CD4-positive, alpha-beta memory T cell (primary cell): Measurements from ENCODE around the gene YIF1B. TPM values are rescaled to one million over a fixed set of nuclear protein-coding genes. Genes with fewer than 3 reads are reported as not detected.

Experiments used
- CTCF ChIA-PET: fragments of 350-600 bp; sonication (Branson Sonifier 250); formaldehyde crosslinking; loops from one replicate; lab custom pipeline; 2021; ENCODE audit warnings: inconsistent platforms; ENCODE audit not compliant: partially characterized antibody; lab: Charles Lee
- POLR2A ChIA-PET: fragments of 350-600 bp; sonication (Branson Sonifier 250); formaldehyde crosslinking; loops from one replicate; lab custom pipeline; 2021; ENCODE audit not compliant: partially characterized antibody; lab: Charles Lee
- DNase-seq, 5 donors: peaks; one replicate each; pipeline versions ENCODE4 v3.0.0 to v3.0.0-alpha.2; 2020 to 2022; ENCODE audit warnings: mixed read lengths in 1 of 5
- H3K27ac ChIP-seq: one replicate; pipeline ENCODE4 v1.7.0; 2013; ENCODE audit warnings: low read depth, low read length
- H3K27me3 ChIP-seq: 2 replicates; pipeline ENCODE4 v1.7.0; 2013; ENCODE audit warnings: mild to moderate bottlenecking, low read length, moderate library complexity; ENCODE audit not compliant: insufficient read depth
- H3K36me3 ChIP-seq: 2 replicates; pipeline ENCODE4 v1.7.0; 2013; ENCODE audit warnings: mild to moderate bottlenecking, low read length, moderate library complexity; ENCODE audit not compliant: insufficient read depth
- H3K4me1 ChIP-seq: 2 replicates; pipeline ENCODE4 v1.7.0; 2013; ENCODE audit warnings: mild to moderate bottlenecking, low read length, moderate library complexity; ENCODE audit not compliant: insufficient read depth
- H3K4me3 ChIP-seq, 2 donors: one replicate each; pipeline ENCODE4 v1.7.0; 2013; ENCODE audit warnings: low read length in 2 of 2, mild to moderate bottlenecking in 1 of 2
- H3K9me3 ChIP-seq, 2 donors: one replicate each; pipeline ENCODE4 v1.7.0; 2013; ENCODE audit warnings: low read length in 2 of 2, control low read depth in 1 of 2; ENCODE audit not compliant: control insufficient read depth in 1 of 2
- H3K27ac Mint-ChIP-seq, 7 donors: one replicate each; pipeline ENCODE4 v1.8.0; 2020 to 2021; ENCODE audit warnings: mixed read lengths in 7 of 7, mild to moderate bottlenecking in 6 of 7, inconsistent platforms in 3 of 7, moderate library complexity in 3 of 7
- H3K27me3 Mint-ChIP-seq, 2 donors: one replicate each; pipeline ENCODE4 v1.8.0; 2020 to 2021; ENCODE audit warnings: mixed read lengths in 2 of 2
- H3K36me3 Mint-ChIP-seq, 2 donors: one replicate each; pipeline ENCODE4 v1.8.0; 2020 to 2021; ENCODE audit warnings: mixed read lengths in 2 of 2, inconsistent platforms in 1 of 2, mild to moderate bottlenecking in 1 of 2
- H3K4me1 Mint-ChIP-seq, 4 donors: one replicate each; pipeline ENCODE4 v1.8.0; 2020 to 2021; ENCODE audit warnings: mixed read lengths in 4 of 4, mild to moderate bottlenecking in 1 of 4
- H3K4me3 Mint-ChIP-seq, 8 donors: one replicate each; pipeline ENCODE4 v1.8.0; 2020 to 2021; ENCODE audit warnings: mixed read lengths in 8 of 8, mild to moderate bottlenecking in 7 of 8, moderate library complexity in 6 of 8, inconsistent platforms in 3 of 8
- H3K9me3 Mint-ChIP-seq, 8 donors: one replicate each; pipeline ENCODE4 v1.8.0; 2020 to 2021; ENCODE audit warnings: mixed read lengths in 8 of 8, mild to moderate bottlenecking in 5 of 8, inconsistent platforms in 3 of 8, moderate library complexity in 1 of 8
- intact Hi-C: fragments of 100-400 bp; cut with micrococcal nuclease; formaldehyde crosslinking; loops from one replicate; pipeline ENCODE4 v1.15.1; 2023
- polyA plus RNA-seq, 2 donors: library from polyadenylated mRNA; unstranded; fragments of 300-500 nt; fragmentation: Illumina TruSeq; gene quantifications; one replicate each; pipeline ENCODE4 v1.2.3, GENCODE V29; 2021
- total RNA-seq, 2 experiments: library from RNA; stranded (reverse); gene quantifications; one replicate each; pipeline ENCODE4 v1.2.3, GENCODE V29; 2021

YIF1B gene
- total and polyA plus RNA-seq, 4 experiments from 2014 or later: 35.8 to 57.4 (median 41.5) TPM

GRCh38 chr19:38266981-38267597 lies 48.7 kb downstream of the YIF1B start:
- H3K27me3 ChIP-seq: no peaks in the 10 kb centered on the region
- peaks cover 21% of the 10 kb centered on the region for H3K4me1 ChIP-seq
- Mint-ChIP-seq H3K27me3 (no peaks in the 10 kb centered on the region), H3K36me3 (peaks cover 0 to 3% of the 10 kb centered on the region in 2 donors), H3K27ac (no peak overlapping the region), H3K4me1 (peaks cover 20 to 33% (median 28%) of the 10 kb centered on the region in 4 donors), H3K9me3 (no peaks in the 10 kb centered on the region), H3K4me3 (peak overlapping the region in 2 of 8 donors; percentile 50 to 58)
- no peak for DNase-seq
- no peak overlapping the region for H3K27ac ChIP-seq
- intact Hi-C loops: no loop called here
- H3K36me3 ChIP-seq: no peaks in the 10 kb centered on the region
- H3K9me3 ChIP-seq: no peaks in the 10 kb centered on the region
- H3K4me3 ChIP-seq: no peak overlapping the region
- POLR2A ChIA-PET: no interaction called here
- CTCF ChIA-PET: interaction anchor here (0.9 to 1.7 kb wide), 4 partner anchors 8 to 24 kb away, joined by 3 to 5 read pairs (median 4); partner anchors contain the start of gene PPP1R14A

- Mint-ChIP-seq H3K36me3 (peaks cover 0 to 3% of the 10 kb centered on the region in 2 donors), H3K9me3 (no peaks in the 10 kb centered on the region), H3K4me1 (peaks cover 20 to 33% (median 28%) of the 10 kb centered on the region in 4 donors), H3K4me3 (peak overlapping the region in 4 of 8 donors; percentile 22 to 87 (median 38)), H3K27me3 (no peaks in the 10 kb centered on the region), H3K27ac (peak overlapping the region in 4 of 7 donors; percentile 67 to 95 (median 91))
- ChIA-PET CTCF (interaction anchor here (0.6 to 3.1 kb wide), 5 partner anchors 9 to 52 kb away, joined by 3 to 17 read pairs (median 4); partner anchors contain the start of gene PPP1R14A), POLR2A (interaction anchor here (0.7 to 1.4 kb wide), 3 partner anchors 54 to 359 kb away, joined by 3 to 7 read pairs (median 4); partner anchors contain the start of genes PSMD8, SIPA1L3 and WDR87)
- peaks cover 21% of the 10 kb centered on the region for H3K4me1 ChIP-seq
- no peak overlapping the region for H3K27ac ChIP-seq
- H3K4me3 ChIP-seq: no peak overlapping the region
- H3K9me3 ChIP-seq: no peaks in the 10 kb centered on the region
- no peak for DNase-seq
- intact Hi-C loops: no loop called here
- no peaks in the 10 kb centered on the region for H3K27me3 ChIP-seq
- no peaks in the 10 kb centered on the region for H3K36me3 ChIP-seq
Measured at GRCh38 chr19:38265921-38266429, 49.8 kb downstream of the YIF1B start.

GRCh38 chr19:38265213-38265861 lies 50.4 kb downstream of the YIF1B start:
- Mint-ChIP-seq H3K4me3 (peak overlapping the region; percentile 66 to 90 (median 86)), H3K27ac (peak overlapping the region; percentile 19 to 95 (median 85))
- POLR2A ChIA-PET: interaction anchor here (0.7 to 1.4 kb wide), 3 partner anchors 55 to 358 kb away, joined by 3 to 7 read pairs (median 4); partner anchors contain the start of genes PSMD8, SIPA1L3 and WDR87

GRCh38 chr19:38264486-38265212 lies 51.1 kb downstream of the YIF1B start, which contains the start of gene SPINT2:
Gene SPINT2 (plus strand): TSS chr19:38264573. CDS start chr19:38264893, 320 bp downstream.
- Histone ChIP-seq H3K27ac (peak within 1 kb of the TSS; percentile 44), H3K27me3 (no peaks in the 10 kb centered on the region), H3K36me3 (no peaks in the 10 kb centered on the region), H3K9me3 (no peaks in the 10 kb centered on the region), H3K4me1 (peaks cover 21% of the 10 kb centered on the region), H3K4me3 (peak within 1 kb of the TSS; percentile 34 to 65)
- no peaks in the 10 kb centered on the region for H3K27me3 Mint-ChIP-seq
- H3K4me3 Mint-ChIP-seq: peak within 1 kb of the TSS; percentile 84 to 90 (median 88)
- intact Hi-C loops: loop anchor here (1.0 kb wide), 2 partner anchors 52 to 71 kb away; partner anchors contain the start of gene CATSPERG
- peaks cover 17 to 33% (median 28%) of the 10 kb centered on the region in 4 donors for H3K4me1 Mint-ChIP-seq
- H3K9me3 Mint-ChIP-seq: peaks cover 0 to under 1% (median 0%) of the 10 kb centered on the region in 8 donors
- POLR2A ChIA-PET: interaction anchor here (0.5 to 1.4 kb wide), 4 partner anchors 110 to 585 kb away, joined by 3 to 7 read pairs (median 4); partner anchors contain the start of genes PSMD8, SIPA1L3 and WDR87
- CTCF ChIA-PET: interaction anchor here (0.6 to 3.1 kb wide), 5 partner anchors 21 to 362 kb away, joined by 3 to 17 read pairs (median 5); partner anchors contain the start of gene PSMD8
- DNase-seq: peak in 2 of 5 donors; percentile 62 to 85
- H3K27ac Mint-ChIP-seq: peak within 1 kb of the TSS; percentile 67 to 95 (median 85)
- H3K36me3 Mint-ChIP-seq: no peaks in the 10 kb centered on the region

More at GRCh38 chr19:38265213-38265861, 50.4 kb downstream of the YIF1B start:
- peak overlapping the region; percentile 44 for H3K27ac ChIP-seq
- H3K4me1 ChIP-seq: peaks cover 21% of the 10 kb centered on the region
- no peaks in the 10 kb centered on the region for H3K9me3 ChIP-seq
- H3K36me3 ChIP-seq: no peaks in the 10 kb centered on the region
- Mint-ChIP-seq H3K4me1 (peaks cover 19 to 33% (median 28%) of the 10 kb centered on the region in 4 donors), H3K9me3 (no peaks in the 10 kb centered on the region), H3K27me3 (no peaks in the 10 kb centered on the region), H3K36me3 (no peaks in the 10 kb centered on the region)
- peak overlapping the region; percentile 34 to 65 for H3K4me3 ChIP-seq
- peak in 1 of 5 donors; percentile 8 for DNase-seq
- intact Hi-C loops: no loop called here
- no peaks in the 10 kb centered on the region for H3K27me3 ChIP-seq
- CTCF ChIA-PET: interaction anchor here (0.6 to 3.1 kb wide), 7 partner anchors 8 to 109 kb away, joined by 3 to 17 read pairs (median 5); partner anchors contain the start of genes PPP1R14A and PSMD8

GRCh38 chr19:38263689-38264485 lies 51.9 kb downstream of the YIF1B start:
- CTCF ChIA-PET: interaction anchor here (1.3 to 3.1 kb wide), 3 partner anchors 21 to 362 kb away, joined by 3 to 17 read pairs (median 5); partner anchors contain the start of gene PSMD8
- peaks cover 17 to 33% (median 28%) of the 10 kb centered on the region in 4 donors for H3K4me1 Mint-ChIP-seq

More at GRCh38 chr19:38263689-38264485, 51.9 kb downstream of the YIF1B start:
- DNase-seq: peak in 4 of 5 donors; percentile 76 to 81 (median 78)
- peak overlapping the region; percentile 44 for H3K27ac ChIP-seq
- H3K27me3 Mint-ChIP-seq: peaks cover 1 to 3% of the 10 kb centered on the region in 2 donors
- peaks cover 21% of the 10 kb centered on the region for H3K4me1 ChIP-seq
- no peaks in the 10 kb centered on the region for H3K27me3 ChIP-seq
- H3K4me3 ChIP-seq: peak overlapping the region in 1 of 2 donors; percentile 65
- no peaks in the 10 kb centered on the region for H3K9me3 ChIP-seq
- POLR2A ChIA-PET: interaction anchor here (0.5 to 1.3 kb wide), 2 partner anchors 356 to 585 kb away, joined by 3 to 5 read pairs; no protein-coding TSS in a partner anchor
- no peaks in the 10 kb centered on the region for H3K36me3 Mint-ChIP-seq
- H3K4me3 Mint-ChIP-seq: peak overlapping the region; percentile 82 to 89 (median 86)
- H3K9me3 Mint-ChIP-seq: peaks cover 0 to 2% (median 0%) of the 10 kb centered on the region in 8 donors
- intact Hi-C loops: loop anchor here (1.0 kb wide), 2 partner anchors 52 to 71 kb away; partner anchors contain the start of gene CATSPERG
- peak overlapping the region; percentile 66 to 92 (median 78) for H3K27ac Mint-ChIP-seq
- H3K36me3 ChIP-seq: no peaks in the 10 kb centered on the region
